ENCODE data around the gene ARL13A. TPM values are rescaled to one million over a fixed set of nuclear protein-coding genes. Genes with fewer than 3 reads are reported as not detected.
A peak's percentile ranks its signal among the peaks of the same experiment; 100 is the strongest.
"Not testable (repeated sequence)": the region's sequence is repeated elsewhere in the genome, so short reads cannot be mapped to it uniquely, and the experiment has no call there.

Gene ARL13A
- total and polyA plus RNA-seq, 7 donors = not detected

DNA sequence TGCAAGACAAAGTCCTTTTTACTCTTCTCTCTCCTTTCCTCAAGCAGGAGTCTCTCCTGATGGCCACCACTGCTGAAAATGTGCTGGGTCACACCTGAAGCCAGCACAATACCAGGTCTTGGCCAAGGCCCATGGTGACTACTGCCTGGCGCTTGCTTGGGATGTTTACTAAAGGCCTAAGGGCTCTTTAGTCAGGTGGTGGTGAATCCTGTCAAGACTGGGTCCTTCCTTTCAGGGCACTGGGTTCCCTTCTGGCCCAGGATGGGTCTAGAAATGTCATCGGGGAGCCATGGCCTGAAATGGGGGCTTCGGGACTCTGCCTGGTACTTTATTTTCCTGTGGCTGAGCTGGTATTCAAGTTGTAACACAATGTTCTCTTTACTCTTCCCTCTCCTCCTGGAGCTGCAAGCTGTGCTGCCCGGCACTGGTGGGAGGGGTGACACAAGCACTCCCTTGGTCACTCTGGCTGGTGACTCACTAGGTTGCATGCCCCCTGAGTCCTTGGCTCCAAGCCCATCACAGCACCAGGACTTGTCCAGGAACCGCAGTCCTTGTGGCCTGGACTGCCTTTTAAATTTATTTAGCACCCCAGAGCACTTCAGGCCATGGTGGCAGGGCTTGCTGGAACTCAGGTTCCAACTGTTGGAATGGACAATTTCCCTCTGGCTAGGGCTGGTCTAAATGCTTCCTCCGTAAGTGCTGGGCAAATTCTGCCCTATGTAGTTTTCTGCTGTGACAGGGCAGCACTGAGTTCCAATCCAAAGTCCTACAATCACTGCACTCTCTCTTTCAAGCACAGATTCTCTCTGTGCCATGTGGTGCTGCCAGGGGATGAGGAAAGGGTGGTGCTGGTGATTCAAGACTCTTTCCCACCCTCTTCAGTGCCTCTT, 11.3 kb downstream of the ARL13A start:
- Histone ChIP-seq H3K27me3 (ENCODE audit: insufficient read depth in 3 of 3, low read length in 2 of 3) (no peaks in the 10 kb centered on the region), H3K9me3 (no peaks in the 10 kb centered on the region), H3K4me3 (no peak overlapping the region), H3K27ac (no peak overlapping the region), H3K4me1 (no peaks in the 10 kb centered on the region), H3K36me3 (ENCODE audit: insufficient read depth in 1 of 2, low read depth in 1 of 2) (no peaks in the 10 kb centered on the region)
- WGBS, 3 donors = 85 to 94% (median 91%) methylated on average over 6 of the region's 6 CpGs
- ATAC-seq (peak in 3 of 4 donors; percentile 47 to 90 (median 89)), DNase-seq (peak in 1 of 2 donors; percentile 31)
- TF ChIP-seq CTCF (IDR thresholded peaks at IDR 0.05) = no peak
- intact Hi-C loops (cut with DNase I) = no loop called here

GRCh38 chrX:100981498-100981845, 12.0 kb downstream of the ARL13A start:
- intact Hi-C loops (cut with DNase I); H3K9me3 ChIP-seq; H3K4me3 ChIP-seq; H3K36me3 ChIP-seq (ENCODE audit: insufficient read depth in 1 of 2, low read depth in 1 of 2); ATAC-seq; H3K27ac ChIP-seq; H3K27me3 ChIP-seq (ENCODE audit: insufficient read depth in 3 of 3, low read length in 2 of 3); H3K4me1 ChIP-seq; DNase-seq: not testable (repeated sequence)
- WGBS, 3 donors = 94 to 100% (median 100%) methylated on average over 1 of the region's 1 CpG

- ATAC-seq (no peak), DNase-seq (no peak)
- no peaks in the 10 kb centered on the region for H3K27me3 ChIP-seq (ENCODE audit: insufficient read depth in 3 of 3, low read length in 2 of 3)
- no peak overlapping the region for H3K27ac ChIP-seq
- intact Hi-C loops (cut with DNase I) = no loop called here
- no peak for TF ChIP-seq CTCF (IDR thresholded peaks at IDR 0.05)
- H3K4me1 ChIP-seq = no peaks in the 10 kb centered on the region
- H3K4me3 ChIP-seq = no peak overlapping the region
- no peaks in the 10 kb centered on the region for H3K36me3 ChIP-seq (ENCODE audit: insufficient read depth in 1 of 2, low read depth in 1 of 2)
- no peaks in the 10 kb centered on the region for H3K9me3 ChIP-seq
These were observed 15.3 kb downstream of the ARL13A start for GRCh38 chrX:100984818-100985217.

- Histone ChIP-seq H3K4me1 (no peaks in the 10 kb centered on the region), H3K9me3 (no peaks in the 10 kb centered on the region), H3K27me3 (ENCODE audit: insufficient read depth in 3 of 3, low read length in 2 of 3) (no peaks in the 10 kb centered on the region), H3K4me3 (no peak overlapping the region), H3K27ac (no peak overlapping the region), H3K36me3 (ENCODE audit: insufficient read depth in 1 of 2, low read depth in 1 of 2) (no peaks in the 10 kb centered on the region)
- 63 to 73% (median 65%) methylated on average over 2 of the region's 2 CpGs for WGBS, 3 donors
- intact Hi-C loops (cut with DNase I) = no loop called here
- TF ChIP-seq CTCF (IDR thresholded peaks at IDR 0.05) = no peak
- no peak for DNase-seq
- no peak for ATAC-seq
These were observed 20.6 kb downstream of the ARL13A start for GRCh38 chrX:100990139-100990538.

DNA sequence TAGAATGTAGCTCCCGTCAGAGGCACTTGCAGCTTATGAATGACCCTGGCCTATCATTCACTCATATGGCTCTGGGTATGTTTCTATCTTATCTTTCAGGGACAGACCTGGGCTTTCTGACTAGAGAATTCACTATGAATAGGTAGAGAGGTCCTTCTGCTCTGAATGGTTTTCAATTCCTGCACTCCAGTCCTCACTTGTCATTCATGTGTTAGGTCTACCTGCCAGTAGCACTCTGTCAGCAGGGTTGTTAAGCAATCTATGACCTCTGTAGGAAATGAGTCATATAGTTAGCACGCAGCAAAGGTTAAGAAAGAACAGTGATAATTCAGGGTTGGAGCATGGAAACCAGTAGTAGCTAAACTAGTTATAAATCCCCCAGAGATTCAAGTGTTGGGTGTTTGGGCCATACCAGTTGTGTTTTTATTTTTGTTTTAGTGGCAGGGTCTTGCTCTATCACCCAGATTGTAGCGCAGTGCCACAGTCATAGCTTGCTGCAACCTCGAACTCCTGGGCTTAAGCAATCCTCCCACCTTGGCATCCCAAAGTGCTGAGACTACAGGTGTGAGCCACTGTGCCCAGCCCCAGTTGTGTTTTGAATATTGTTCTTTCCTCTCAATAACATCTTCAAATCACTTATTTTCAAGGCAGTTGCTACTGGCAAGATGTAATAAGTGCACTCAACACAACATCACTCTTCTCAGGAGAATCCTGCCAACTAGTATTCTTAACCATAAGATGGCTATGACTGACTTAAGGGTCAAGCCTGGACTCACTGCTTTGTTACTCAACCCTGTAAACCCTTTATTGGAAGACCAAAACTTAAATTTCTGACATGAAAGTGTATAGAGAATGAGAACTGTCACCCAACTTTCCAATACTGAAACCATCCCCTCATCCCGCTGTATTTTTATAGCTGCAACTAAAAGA, 25.1 kb downstream of the ARL13A start:
- Histone ChIP-seq H3K4me1 (no peaks in the 10 kb centered on the region), H3K27me3 (ENCODE audit: insufficient read depth in 3 of 3, low read length in 2 of 3) (peaks cover 0 to 3% (median 0%) of the 10 kb centered on the region in 3 donors), H3K9me3 (no peaks in the 10 kb centered on the region), H3K36me3 (ENCODE audit: insufficient read depth in 1 of 2, low read depth in 1 of 2) (no peaks in the 10 kb centered on the region), H3K4me3 (no peak overlapping the region), H3K27ac (no peak overlapping the region)
- ATAC-seq = peak; percentile 79 to 88 (median 86)
- 83 to 87% (median 87%) methylated on average over 5 of the region's 5 CpGs for WGBS, 3 donors
- TF ChIP-seq CTCF (IDR thresholded peaks at IDR 0.05) = no peak
- intact Hi-C loops (cut with DNase I) = no loop called here
- DNase-seq = no peak

Data from psoas muscle (tissue), 8 donors.